CD4-positive, alpha-beta T cell treated with Interleukin-12 subunit alpha and Interleukin-12 subunit beta, for 1 hour (primary cell): Measurements from ENCODE around the gene LLGL2.
"Not testable (repeated sequence)": the region's sequence is repeated elsewhere in the genome, so short reads cannot be mapped to it uniquely, and the experiment has no call there.

Experiments
- DNase-seq: peaks from one replicate; pipeline ENCODE4 v3.0.0-alpha.2; 2020

The LLGL2 gene

GRCh38 chr17:75592348-75593020 is 67.0 kb downstream of the LLGL2 start:
- no peak for DNase-seq

GRCh38 chr17:75593430-75593829 is 67.9 kb downstream of the LLGL2 start:
- DNase-seq = not testable (repeated sequence)

GRCh38 chr17:75594499-75595283 is 69.2 kb downstream of the LLGL2 start:
- no peak for DNase-seq

- DNase-seq = no peak
Observed at GRCh38 chr17:75595284-75595919, 69.9 kb downstream of the LLGL2 start.

- no peak for DNase-seq
Observed at GRCh38 chr17:75595920-75596313, 70.4 kb downstream of the LLGL2 start.

- DNase-seq = no peak
Observed at GRCh38 chr17:75596320-75597087, 71.0 kb downstream of the LLGL2 start.

GRCh38 chr17:75601057-75601987 is 75.8 kb downstream of the LLGL2 start:
- peak; percentile 61 for DNase-seq

GRCh38 chr17:75602644-75603043 is 77.1 kb downstream of the LLGL2 start:
- DNase-seq = no peak

- no peak for DNase-seq
Observed at GRCh38 chr17:75603123-75603522, 77.6 kb downstream of the LLGL2 start.

- DNase-seq = no peak
Observed at GRCh38 chr17:75604034-75604695, 78.7 kb downstream of the LLGL2 start.

- no peak for DNase-seq
Observed at GRCh38 chr17:75605790-75606189, 80.3 kb downstream of the LLGL2 start.

- DNase-seq = no peak
Observed at GRCh38 chr17:75607086-75607485, 81.6 kb downstream of the LLGL2 start.

- DNase-seq = no peak
Observed at GRCh38 chr17:75610103-75610984, 84.8 kb downstream of the LLGL2 start.

GRCh38 chr17:75611851-75612429 is 86.4 kb downstream of the LLGL2 start:
- no peak for DNase-seq

- DNase-seq = no peak
Observed at GRCh38 chr17:75612906-75613626, 87.6 kb downstream of the LLGL2 start.

- DNase-seq = no peak
Observed at GRCh38 chr17:75614006-75614405, 88.5 kb downstream of the LLGL2 start.

- no peak for DNase-seq
Observed at GRCh38 chr17:75614556-75615270, 89.2 kb downstream of the LLGL2 start.

- no peak for DNase-seq
Observed at GRCh38 chr17:75615301-75615700, 89.8 kb downstream of the LLGL2 start.
